K562 (cell line): Measurements from ENCODE around the gene GSS. TPM values are rescaled to one million over a fixed set of nuclear protein-coding genes. Genes with fewer than 3 reads are reported as not detected.

Source experiments
- ATAC-seq: fragments of 200-7000 bp; cut with Tn5 transposase; 3 replicates; pipeline ENCODE4 v1.9.1; 2020; ENCODE audit warnings: moderate library complexity
- BruUV-seq: library from RNA; stranded (reverse); fragments of 400-500 nt; replicated peaks from 2 replicates; lab custom pipeline; 2021; lab: Mats Ljungman, UMichigan
- CTCF ChIA-PET: fragments of 300-600 bp; formaldehyde crosslinking; extraction: SDS; loops from one replicate; lab custom pipeline; 2021; ENCODE audit warnings: low intra/inter-chr PET ratio; lab: Yijun Ruan, JAX
- POLR2A ChIA-PET: fragments of 300-600, 350-650 bp; sonication (Branson Sonifier 250); formaldehyde crosslinking; extraction: SDS; loops from one replicate; lab custom pipeline; 2021; ENCODE audit warnings: antibody characterized with exemption, inconsistent platforms; lab: Yijun Ruan, JAX
- DNase-seq, 4 experiments: peaks; one replicate each; pipeline versions ENCODE4 v3.0.0 to v3.0.0-alpha.2; 2011 to 2018; ENCODE audit warnings: low spot score in 3 of 4, mixed read lengths in 3 of 4; ENCODE audit errors: extremely low read depth in 1 of 4
- FAIRE-seq: peaks from 2 replicates; lab custom pipeline; 2011; peaks lifted over from hg19 to GRCh38; lab: Jason Lieb, UNC
- H2AFZ ChIP-seq: 2 replicates; pipeline ENCODE4 v1.6.0; 2011; ENCODE audit warnings: low read depth, low read length, control low read depth, inconsistent platforms
- H3K27ac ChIP-seq: fragments of 200-600 bp; 3 replicates; pipeline ENCODE4 v1.8.0; 2011; ENCODE audit warnings: low read depth, mild to moderate bottlenecking, control low read depth, inconsistent platforms, low read length, moderate library complexity, mixed read lengths; ENCODE audit errors: extremely low read depth
- H3K27me3 ChIP-seq, 2 experiments: fragments of 300-600 bp in 1 of 2; 2 replicates in 1 of 2; 3 replicates in 1 of 2; pipeline versions ENCODE4 v1.6.0 to v1.8.0; 2011; ENCODE audit warnings: inconsistent platforms in 2 of 2, low read length in 2 of 2, mild to moderate bottlenecking in 1 of 2, mixed read lengths in 1 of 2, moderate library complexity in 1 of 2; ENCODE audit not compliant: control insufficient read depth in 2 of 2, insufficient read depth in 2 of 2
- H3K36me3 ChIP-seq: fragments of 300-600 bp; 3 replicates; pipeline ENCODE4 v1.8.0; 2011; ENCODE audit warnings: mild to moderate bottlenecking, low read length, inconsistent platforms; ENCODE audit not compliant: control insufficient read depth, insufficient read depth
- H3K4me1 ChIP-seq, 2 experiments: fragments of 200-600 bp in 1 of 2; replicated peaks in 1 of 2; 2 replicates in 1 of 2; 3 replicates in 1 of 2; pipeline versions ENCODE4 v1.5.1 to v1.8.0; 2011; ENCODE audit warnings: inconsistent platforms in 2 of 2, low read length in 2 of 2, mild to moderate bottlenecking in 1 of 2, mixed read lengths in 1 of 2, moderate library complexity in 1 of 2; ENCODE audit not compliant: control insufficient read depth in 2 of 2, insufficient read depth in 2 of 2
- H3K4me2 ChIP-seq: 2 replicates; pipeline ENCODE4 v1.6.1; 2011; ENCODE audit warnings: low read length, control low read depth, inconsistent platforms, mixed read lengths; ENCODE audit not compliant: insufficient read depth
- H3K4me3 ChIP-seq: fragments of 200-600 bp; sonication (generic), shearing (Covaris generic); 2 replicates; pipeline ENCODE4 v1.5.1; 2016; ENCODE audit warnings: control low read depth, inconsistent platforms
- H3K79me2 ChIP-seq: fragments of 200-600 bp; 3 replicates; pipeline ENCODE4 v1.8.0; 2011; ENCODE audit warnings: low read length, inconsistent platforms; ENCODE audit not compliant: control insufficient read depth, insufficient read depth
- H3K9ac ChIP-seq, 2 experiments: 2 replicates each; pipeline versions ENCODE4 v1.6.0 to v1.6.1; 2011; ENCODE audit warnings: low read depth in 2 of 2, low read length in 2 of 2, control low read depth in 1 of 2, inconsistent platforms in 1 of 2, mild to moderate bottlenecking in 1 of 2, mixed read lengths in 1 of 2; ENCODE audit not compliant: insufficient read depth in 1 of 2
- H3K9me1 ChIP-seq: one replicate; pipeline ENCODE4 v1.6.0; 2011; ENCODE audit warnings: inconsistent platforms, mild to moderate bottlenecking, low read length, moderate library complexity; ENCODE audit not compliant: control insufficient read depth, insufficient read depth
- H3K9me3 ChIP-seq: replicated peaks from 2 replicates; pipeline ENCODE4 v1.5.1; 2011; ENCODE audit warnings: low read depth, low read length, inconsistent platforms; ENCODE audit not compliant: control insufficient read depth, insufficient read depth
- H4K20me1 ChIP-seq: replicated peaks from 2 replicates; pipeline ENCODE4 v1.6.1; 2011; ENCODE audit warnings: low read length, inconsistent platforms, mixed read lengths; ENCODE audit not compliant: control insufficient read depth, insufficient read depth
- CBFA2T3 ChIP-seq: fragments of 450-650 bp; IDR thresholded peaks from 2 replicates; pipeline ENCODE4 v1.6.1; 2017
- ETV1 ChIP-seq: fragments of 450-650 bp; conservative IDR thresholded peaks from 2 replicates; pipeline ENCODE4 v1.6.1; 2016; ENCODE audit warnings: missing genetic modification characterization, control low read depth, low read depth, missing compliant biosample characterization
- PTRF ChIP-seq: fragments of 450-650 bp; IDR thresholded peaks from 2 replicates; pipeline ENCODE4 v1.6.1; 2016; ENCODE audit warnings: mild to moderate bottlenecking, missing genetic modification characterization, missing compliant biosample characterization
- TRIM25 ChIP-seq: fragments of 450-650 bp; IDR thresholded peaks from 2 replicates; pipeline ENCODE4 v1.7.0; 2016; ENCODE audit warnings: borderline replicate concordance
- ZNF444 ChIP-seq: fragments of 250-450 bp; sonication (Bioruptor Pico); IDR thresholded peaks from 2 replicates; pipeline ENCODE4 v1.4.0; 2020; ENCODE audit warnings: mild to moderate bottlenecking, moderate library complexity
- WGBS: fragments of 100-300 bp; shearing (Covaris generic); methylation state at CpG from one replicate; pipeline ENCODE4 v1.1.6; 2016; ENCODE audit warnings: low coverage, mixed read lengths; ENCODE audit not compliant: insufficient coverage; ENCODE audit errors: missing lambda C conversion rate; 5-methylcytosine and 5-hydroxymethylcytosine counted together
- in situ Hi-C: fragments of 300-500 bp; cut with MboI; formaldehyde crosslinking; loops from 4 replicates; pipeline ENCODE4 v1.15.0; 2018; ENCODE audit warnings: inconsistent platforms, mixed read lengths
- intact Hi-C: fragments of 100-400 bp; cut with micrococcal nuclease; formaldehyde crosslinking; loops from 2 replicates; pipeline ENCODE4 v1.14.2; 2022
- polyA plus RNA-seq, 8 experiments: library from polyadenylated mRNA; depleted of rRNA in 4 of 8; stranded (reverse) in 5 of 8; unstranded in 3 of 8; fragments of >200 nt; fragmentation: Nextera tagmentation in 2 of 8; fragmentation: Illumina TruSeq in 1 of 8; extraction: Ambion mirVana in 2 of 8; extraction: Trizol in 1 of 8; gene quantifications; 2 replicates each; pipeline versions ENCODE4 v1.2.1 to v1.2.3, GENCODE V29; 2011 to 2014; ENCODE audit warnings: inconsistent platforms in 1 of 8, missing spikeins in 1 of 8
- total RNA-seq, 7 experiments: library from RNA; depleted of rRNA in 6 of 7; stranded (reverse); fragments of >200 nt in 6 of 7; fragmentation: Illumina TruSeq in 2 of 7; extraction: Trizol in 2 of 7; gene quantifications; 2 replicates each; pipeline versions ENCODE4 v1.2.1 to v1.2.3, GENCODE V29; 2011 to 2021; ENCODE audit warnings: low replicate concordance in 1 of 7
- TF ChIP-seq, protein P1 (sequence below): fragments of 450-650 bp; formaldehyde crosslinking; IDR thresholded peaks from 2 replicates; pipeline ENCODE4 v1.4.0; 2020; ENCODE audit warnings: mild to moderate bottlenecking, mixed read lengths

The GSS gene
- total and polyA plus RNA-seq, 9 of the 15 experiments (the other 6 are each of a cell fraction or from before 2014, with no cell fraction given): 18.4 to 165 (median 89.4) TPM

- Histone ChIP-seq H3K4me1 (peaks cover 7 to 21% of the 10 kb centered on the region in 2 experiments; a peak in 4 of 5 replicates), H4K20me1 (no peaks in the 10 kb centered on the region), H3K27ac (no peak overlapping the region), H2AFZ (no peak overlapping the region), H3K9ac (no peak overlapping the region), H3K9me3 (no peaks in the 10 kb centered on the region), H3K4me2 (no peak overlapping the region), H3K27me3 (no peaks in the 10 kb centered on the region), H3K4me3 (no peak overlapping the region), H3K36me3 (peaks cover 40% of the 10 kb centered on the region), H3K79me2 (peaks cover 45% of the 10 kb centered on the region; the same call in 2 of the 3 replicates), H3K9me1 (no peaks in the 10 kb centered on the region)
- DNase-seq: no peak
- BruUV-seq: no TSS peak
- ChIA-PET CTCF (no interaction called here), POLR2A (interaction anchor here (0.9 kb wide), 1 partner anchor 17 kb away, joined by 3 read pairs; no protein-coding TSS in a partner anchor)
- intact Hi-C loops (no loop called here), in situ Hi-C loops (no loop called here)
- ATAC-seq: no peak
- no peak for FAIRE-seq
- WGBS: 32% methylated on average over 1 of the region's 1 CpG
- TF ChIP-seq, protein P1, sequence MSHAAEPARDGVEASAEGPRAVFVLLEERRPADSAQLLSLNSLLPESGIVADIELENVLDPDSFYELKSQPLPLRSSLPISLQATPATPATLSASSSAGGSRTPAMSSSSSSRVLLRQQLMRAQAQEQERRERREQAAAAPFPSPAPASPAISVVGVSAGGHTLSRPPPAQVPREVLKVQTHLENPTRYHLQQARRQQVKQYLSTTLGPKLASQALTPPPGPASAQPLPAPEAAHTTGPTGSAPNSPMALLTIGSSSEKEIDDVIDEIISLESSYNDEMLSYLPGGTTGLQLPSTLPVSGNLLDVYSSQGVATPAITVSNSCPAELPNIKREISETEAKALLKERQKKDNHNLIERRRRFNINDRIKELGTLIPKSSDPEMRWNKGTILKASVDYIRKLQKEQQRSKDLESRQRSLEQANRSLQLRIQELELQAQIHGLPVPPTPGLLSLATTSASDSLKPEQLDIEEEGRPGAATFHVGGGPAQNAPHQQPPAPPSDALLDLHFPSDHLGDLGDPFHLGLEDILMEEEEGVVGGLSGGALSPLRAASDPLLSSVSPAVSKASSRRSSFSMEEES (CRISPR knock-in tag): no peak
- no peak for TF ChIP-seq CBFA2T3
- no peak for TF ChIP-seq ETV1 (tag)
- no peak for TF ChIP-seq ZNF444
- no peak for TF ChIP-seq PTRF (tag)
- TF ChIP-seq TRIM25: no peak
These were observed 60.9 kb downstream of the GSS start for GRCh38 chr20:34894723-34895122.
